ENCODE measurements around the gene BBS1.

BBS1 gene

DNA sequence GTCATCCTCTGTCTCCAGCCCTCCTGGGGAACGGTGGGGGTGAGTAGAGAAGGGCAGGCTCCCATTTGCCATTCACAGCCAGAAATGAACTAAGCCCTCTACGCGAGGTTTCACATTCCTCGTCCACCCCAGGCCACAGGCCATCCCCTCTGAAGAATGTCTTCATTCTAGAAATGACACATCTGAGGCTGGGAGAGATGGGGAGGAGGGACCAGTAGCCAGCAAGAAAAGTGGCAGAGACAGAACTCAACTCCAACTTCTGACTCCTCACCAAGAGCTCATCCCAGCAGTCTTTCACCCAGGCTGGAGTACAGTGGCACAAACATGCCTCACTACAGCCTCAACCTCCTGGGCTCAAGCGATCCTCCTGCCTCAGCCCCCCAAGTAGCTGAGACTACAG is 54.5 kb downstream of the BBS1 start:
- H3K27ac ChIP-seq: no peak overlapping the region
- no peak overlapping the region for H3K4me2 ChIP-seq
- TF ChIP-seq Cebpa-rat (IDR thresholded peaks at IDR 0.05): no peak
- H3K4me1 ChIP-seq: peaks cover 0 to 9% (median 1%) of the 10 kb centered on the region in 10 experiments; a peak in 5 of 20 replicates
- H3K4me3 ChIP-seq: no peak overlapping the region
- no peaks in the 10 kb centered on the region for H3K36me3 ChIP-seq
- H3K9me3 ChIP-seq (replicated peaks in 1 of 11): peaks cover 0 to 14% (median 0%) of the 10 kb centered on the region in 11 experiments; a peak in 6 of 22 replicates
- peaks cover 0 to 17% (median 0%) of the 10 kb centered on the region in 11 experiments; a peak in 2 of 22 replicates for H4K20me1 ChIP-seq
- H3K27me3 ChIP-seq: peaks cover 27 to 47% (median 41%) of the 10 kb centered on the region in 11 experiments
- no peak overlapping the region for H3K9ac ChIP-seq

DNA sequence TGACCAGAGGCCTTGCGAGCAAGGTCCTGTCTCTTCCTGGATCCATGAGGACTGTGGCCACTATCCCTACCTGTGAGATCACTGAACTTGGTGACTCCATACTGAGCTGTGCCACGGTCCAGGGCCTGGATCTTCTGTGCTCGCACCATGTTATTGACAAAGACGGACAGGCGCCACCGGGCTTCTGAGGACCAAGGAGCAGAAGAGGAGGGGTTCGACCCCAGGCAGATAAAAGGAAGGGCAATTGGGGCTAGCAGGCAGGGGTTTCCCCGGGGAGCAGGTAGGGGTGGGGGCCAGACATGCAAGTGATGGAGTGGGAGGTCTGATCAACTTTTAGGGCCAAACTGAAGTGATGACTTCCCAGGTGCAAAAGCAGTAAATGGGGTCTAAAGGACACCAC is 55.8 kb downstream of the BBS1 start:
- H3K4me1 ChIP-seq: peaks cover 0 to 10% (median 3%) of the 10 kb centered on the region in 10 experiments; a peak in 5 of 20 replicates
- H3K9me3 ChIP-seq (replicated peaks in 1 of 11): peaks cover 0 to 14% (median 0%) of the 10 kb centered on the region in 11 experiments; a peak in 6 of 22 replicates
- no peak overlapping the region for H3K27ac ChIP-seq
- H3K4me2 ChIP-seq: no peak overlapping the region
- peaks cover 0 to 17% (median 0%) of the 10 kb centered on the region in 11 experiments; a peak in 2 of 22 replicates for H4K20me1 ChIP-seq
- no peaks in the 10 kb centered on the region for H3K36me3 ChIP-seq
- no peak for TF ChIP-seq Cebpa-rat (IDR thresholded peaks at IDR 0.05)
- H3K4me3 ChIP-seq: no peak overlapping the region
- no peak overlapping the region for H3K9ac ChIP-seq
- peaks cover 27 to 52% (median 49%) of the 10 kb centered on the region in 11 experiments for H3K27me3 ChIP-seq

DNA sequence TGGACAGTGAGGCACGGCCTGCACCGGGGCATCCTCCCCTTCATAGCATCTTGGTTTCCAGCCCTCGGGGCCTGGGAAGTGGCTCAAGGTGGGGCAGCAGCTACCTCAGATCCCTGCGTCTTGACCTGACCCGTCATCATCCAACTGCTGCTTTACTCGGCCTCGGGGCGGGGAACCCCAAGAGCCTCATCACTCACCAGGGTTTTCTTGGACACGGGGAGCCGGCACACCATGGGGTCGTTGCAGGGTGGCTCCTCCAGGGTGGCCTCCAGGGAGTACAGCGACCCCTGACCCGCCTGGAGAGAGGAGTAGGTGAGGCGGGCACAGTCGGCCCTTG is 57.3 kb downstream of the BBS1 start:
- Histone ChIP-seq H3K9ac (no peak overlapping the region), H4K20me1 (peaks cover 0 to 17% (median 0%) of the 10 kb centered on the region in 11 experiments; a peak in 2 of 22 replicates), H3K9me3 (replicated peaks in 1 of 11) (peaks cover 0 to 14% (median 0%) of the 10 kb centered on the region in 11 experiments; a peak in 6 of 22 replicates), H3K4me2 (no peak overlapping the region), H3K27ac (no peak overlapping the region), H3K4me3 (no peak overlapping the region), H3K4me1 (peaks cover 0 to 10% (median 3%) of the 10 kb centered on the region in 10 experiments; a peak in 5 of 20 replicates), H3K36me3 (no peaks in the 10 kb centered on the region), H3K27me3 (peaks cover 27 to 52% (median 49%) of the 10 kb centered on the region in 11 experiments)
- TF ChIP-seq Cebpa-rat (IDR thresholded peaks at IDR 0.05): no peak

DNA sequence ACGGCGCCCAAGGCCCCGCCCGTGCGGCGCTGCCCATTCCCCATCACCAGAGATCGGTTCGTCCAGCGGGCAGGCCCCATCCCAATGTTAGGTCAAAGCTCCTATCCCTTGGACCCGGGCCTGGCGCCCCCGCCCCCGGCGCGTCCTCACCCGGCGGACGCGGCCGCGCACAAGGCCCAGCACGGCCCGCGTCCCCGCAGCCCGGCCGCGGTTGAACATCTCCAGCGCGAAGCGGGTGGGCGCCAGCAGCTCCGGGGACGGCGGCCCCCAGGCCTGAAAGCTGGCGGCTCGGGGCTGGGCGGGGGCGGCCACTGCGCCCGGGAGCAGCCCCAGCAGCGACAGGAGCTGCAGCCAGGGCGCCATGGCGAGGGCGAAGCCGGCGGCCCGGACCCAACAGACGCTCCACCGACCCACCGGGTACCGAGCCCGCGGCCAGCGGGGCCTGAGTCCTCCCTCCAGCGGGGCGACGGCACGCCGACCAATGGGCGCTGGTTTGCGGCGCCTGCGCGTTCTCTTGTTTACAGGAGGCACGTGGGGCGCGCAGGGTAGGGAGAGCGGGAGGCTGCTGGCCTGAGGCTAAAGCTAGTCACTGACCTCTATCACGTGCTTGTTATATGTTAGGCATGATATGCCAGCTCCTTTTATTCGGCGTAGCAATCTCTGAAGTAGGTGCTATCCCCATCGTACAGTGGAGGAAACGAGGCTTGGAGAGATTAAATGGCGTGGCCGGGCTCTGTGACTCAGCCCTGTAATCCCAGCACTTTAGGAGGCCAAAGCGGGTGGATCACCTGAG is 57.9 kb downstream of the BBS1 start, which contains the start of gene CTSF:
Gene CTSF, minus strand, starts transcription at position 483 of the 793 bp plus-strand sequence. Its CDS starts 120 bp downstream, at position 363.
- H3K27ac ChIP-seq: no peak within 1 kb of the TSS
- no peak for TF ChIP-seq Cebpa-rat (IDR thresholded peaks at IDR 0.05)
- H3K27me3 ChIP-seq: peaks cover 27 to 52% (median 49%) of the 10 kb centered on the region in 11 experiments
- H3K4me1 ChIP-seq: peaks cover 0 to 10% (median 3%) of the 10 kb centered on the region in 10 experiments; a peak in 5 of 20 replicates
- peaks cover 0 to 17% (median 0%) of the 10 kb centered on the region in 11 experiments; a peak in 1 of 22 replicates for H4K20me1 ChIP-seq
- no peak within 1 kb of the TSS for H3K4me2 ChIP-seq
- no peak within 1 kb of the TSS for H3K9ac ChIP-seq
- H3K9me3 ChIP-seq (replicated peaks in 1 of 11): peaks cover 0 to 14% (median 0%) of the 10 kb centered on the region in 11 experiments; a peak in 6 of 22 replicates
- no peaks in the 10 kb centered on the region for H3K36me3 ChIP-seq
- no peak within 1 kb of the TSS for H3K4me3 ChIP-seq

DNA sequence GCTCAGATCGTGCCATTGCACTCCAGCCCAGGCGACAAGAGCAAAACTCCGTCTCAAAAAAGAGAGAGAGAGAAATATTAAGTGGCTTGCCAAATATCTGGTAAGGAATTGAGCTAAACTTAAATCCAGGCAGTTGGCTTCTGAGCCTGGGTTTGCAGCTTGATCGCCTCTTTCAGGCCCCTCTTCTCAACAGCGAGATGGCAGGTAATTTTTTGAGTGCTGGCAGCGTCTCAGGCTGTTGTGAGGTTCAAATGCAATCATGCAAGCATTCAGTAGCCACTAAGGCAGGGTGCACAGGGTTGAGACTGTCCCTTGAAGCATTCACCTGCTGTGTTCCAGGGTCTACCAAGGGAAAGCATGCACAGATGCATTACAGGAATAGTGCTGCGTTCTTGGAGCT is 58.6 kb downstream of the BBS1 start:
- Histone ChIP-seq H3K4me3 (no peak overlapping the region), H3K9me3 (replicated peaks in 1 of 11) (peaks cover 0 to 18% (median 0%) of the 10 kb centered on the region in 11 experiments; a peak in 7 of 22 replicates), H3K9ac (no peak overlapping the region), H3K4me1 (peaks cover 0 to 10% (median 3%) of the 10 kb centered on the region in 10 experiments; a peak in 5 of 20 replicates), H3K27me3 (peaks cover 27 to 52% (median 49%) of the 10 kb centered on the region in 11 experiments), H3K27ac (no peak overlapping the region), H3K36me3 (no peaks in the 10 kb centered on the region), H4K20me1 (peaks cover 0 to 17% (median 0%) of the 10 kb centered on the region in 11 experiments; a peak in 1 of 22 replicates), H3K4me2 (no peak overlapping the region)
- no peak for TF ChIP-seq Cebpa-rat (IDR thresholded peaks at IDR 0.05)

DNA sequence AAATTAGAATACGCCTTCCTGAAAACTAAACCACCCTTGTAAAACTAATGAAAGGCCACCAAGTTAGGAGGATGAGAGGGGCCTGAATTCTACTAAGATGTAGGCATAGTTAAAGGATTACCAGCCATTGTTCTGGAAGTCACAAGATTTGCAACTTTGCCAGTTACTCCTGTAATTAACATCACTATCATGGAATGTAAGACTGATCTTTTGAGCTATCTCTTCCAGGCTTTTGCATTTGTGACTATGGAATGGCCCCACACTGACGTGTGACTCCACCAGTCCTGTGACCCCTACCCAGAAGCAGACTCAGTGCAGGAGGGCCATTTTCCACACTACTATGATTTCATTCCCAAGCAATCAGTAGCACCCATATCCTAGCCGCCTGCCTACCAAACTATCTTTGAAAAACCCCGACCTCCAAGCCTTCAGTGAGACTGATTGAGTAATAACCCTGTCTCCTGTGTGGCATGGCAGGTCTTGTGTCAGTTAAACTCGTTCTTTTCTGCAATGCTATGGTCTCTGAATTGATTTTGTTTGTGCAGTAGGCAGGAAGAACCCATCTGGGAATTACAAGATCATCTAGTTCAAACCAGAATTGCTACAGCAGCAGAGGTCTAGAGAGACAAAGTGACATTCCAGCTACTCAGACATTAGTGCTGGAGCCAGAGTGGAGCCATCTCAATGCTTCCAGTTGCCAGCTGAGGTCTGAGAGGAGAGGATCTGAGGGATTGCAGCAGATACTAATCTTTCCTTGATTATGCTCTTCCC is 59.8 kb downstream of the BBS1 start:
- peaks cover 0 to 10% (median 3%) of the 10 kb centered on the region in 10 experiments; a peak in 5 of 20 replicates for H3K4me1 ChIP-seq
- peak overlapping the region in 6 of 11 experiments; percentile 4 to 22 (median 16); a peak in 4 of 22 replicates for H3K4me2 ChIP-seq
- no peak overlapping the region for H3K27ac ChIP-seq
- peaks cover 27 to 52% (median 49%) of the 10 kb centered on the region in 11 experiments for H3K27me3 ChIP-seq
- peaks cover 0 to 12% (median 0%) of the 10 kb centered on the region in 11 experiments; a peak in 1 of 22 replicates for H4K20me1 ChIP-seq
- TF ChIP-seq Cebpa-rat (IDR thresholded peaks at IDR 0.05): 0 out of 22 replicates have a peak, but pooled peaks of 1 of the 11 experiments have one; percentile 8
- no peaks in the 10 kb centered on the region for H3K36me3 ChIP-seq
- no peak overlapping the region for H3K4me3 ChIP-seq
- H3K9ac ChIP-seq: no peak overlapping the region
- H3K9me3 ChIP-seq (replicated peaks in 1 of 11): peaks cover 0 to 23% (median 0%) of the 10 kb centered on the region in 11 experiments; a peak in 8 of 22 replicates

DNA sequence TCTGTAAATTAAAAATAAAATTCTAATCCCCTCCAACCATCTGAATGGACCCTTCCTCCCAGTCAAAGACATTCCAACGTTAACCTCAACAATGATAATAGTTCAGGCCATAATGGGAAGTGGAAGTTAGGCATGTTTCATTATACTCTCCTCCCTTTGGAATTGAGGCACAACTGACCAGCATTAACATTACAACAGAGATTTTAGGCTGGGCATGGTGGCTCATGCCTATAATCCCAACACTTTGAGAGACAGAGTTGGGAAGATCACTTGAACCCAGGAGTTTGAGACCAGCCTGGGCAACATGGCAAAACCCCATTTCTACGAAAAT is 60.4 kb downstream of the BBS1 start:
- Histone ChIP-seq H3K27me3 (peaks cover 27 to 49% (median 46%) of the 10 kb centered on the region in 11 experiments), H4K20me1 (peaks cover 0 to 12% (median 0%) of the 10 kb centered on the region in 11 experiments; a peak in 1 of 22 replicates), H3K27ac (no peak overlapping the region), H3K4me1 (peaks cover 0 to 10% (median 3%) of the 10 kb centered on the region in 10 experiments; a peak in 5 of 20 replicates), H3K9me3 (replicated peaks in 1 of 11) (peaks cover 0 to 23% (median 0%) of the 10 kb centered on the region in 11 experiments; a peak in 8 of 22 replicates), H3K4me3 (no peak overlapping the region), H3K9ac (no peak overlapping the region), H3K4me2 (no peak overlapping the region), H3K36me3 (no peaks in the 10 kb centered on the region)
- TF ChIP-seq Cebpa-rat (IDR thresholded peaks at IDR 0.05): no peak

DNA sequence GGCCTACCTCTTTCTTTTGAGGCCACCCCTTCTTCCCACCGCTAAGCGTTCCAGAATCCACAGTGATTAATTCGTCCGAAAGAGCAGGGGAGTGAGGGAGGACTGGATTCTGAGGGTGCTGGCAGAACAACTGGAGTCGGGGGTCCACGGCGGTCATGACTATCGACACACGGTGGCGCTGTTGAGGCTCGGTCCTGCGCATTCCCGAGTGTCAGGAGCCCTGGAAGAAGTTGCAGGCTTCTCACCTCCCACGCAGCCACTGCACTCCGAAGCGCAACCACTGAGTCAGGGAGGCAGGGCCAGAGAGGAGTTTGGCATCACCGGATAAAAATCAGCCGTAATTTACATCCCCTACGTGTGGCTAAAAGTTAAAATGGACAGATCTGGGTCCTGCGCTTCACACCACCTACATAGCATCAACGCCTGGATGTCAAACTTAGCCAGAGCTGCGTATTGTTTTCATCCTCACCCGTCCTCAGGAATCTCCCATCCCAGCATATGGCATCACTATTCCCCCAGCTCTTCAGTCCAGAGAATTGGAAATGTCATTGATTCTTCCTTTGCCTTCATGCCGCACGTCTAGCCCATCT is 68.7 kb downstream of the BBS1 start:
- Histone ChIP-seq H3K4me2 (no peak overlapping the region), H3K36me3 (no peaks in the 10 kb centered on the region), H3K27me3 (no peaks in the 10 kb centered on the region), H3K9me3 (replicated peaks in 1 of 11) (peaks cover 18 to 29% (median 23%) of the 10 kb centered on the region in 11 experiments), H3K27ac (no peak overlapping the region), H3K4me1 (no peaks in the 10 kb centered on the region; a peak in 1 of 20 replicates), H3K4me3 (no peak overlapping the region), H4K20me1 (no peaks in the 10 kb centered on the region), H3K9ac (no peak overlapping the region)
- TF ChIP-seq Cebpa-rat (IDR thresholded peaks at IDR 0.05): no peak
